Mesendoderm (in vitro differentiated cells): Measurements from ENCODE around the gene KIF21B.

ENCODE experiments used
- DNase-seq: peaks from one replicate; pipeline ENCODE4 v3.0.0; 2013
- H2AK5ac ChIP-seq: 2 replicates; pipeline ENCODE4 v1.6.1; 2013; ENCODE audit warnings: low read length, inconsistent platforms
- H2BK120ac ChIP-seq: 2 replicates; pipeline ENCODE4 v1.6.1; 2013; ENCODE audit warnings: low read depth, mild to moderate bottlenecking, low read length, moderate library complexity, mixed read lengths
- H2BK15ac ChIP-seq: replicated peaks from 2 replicates; pipeline ENCODE4 v1.6.1; 2013; ENCODE audit warnings: low read depth, mild to moderate bottlenecking, moderate library complexity
- H2BK5ac ChIP-seq: 2 replicates; pipeline ENCODE4 v1.6.1; 2013; ENCODE audit warnings: low read length, inconsistent platforms
- H3K18ac ChIP-seq: 2 replicates; pipeline ENCODE4 v1.6.1; 2013; ENCODE audit warnings: mild to moderate bottlenecking, low read length, mixed read lengths
- H3K23ac ChIP-seq: one replicate; pipeline ENCODE4 v1.6.1; 2013; ENCODE audit warnings: low read length
- H3K27ac ChIP-seq: 2 replicates; pipeline ENCODE4 v1.5.1; 2013; ENCODE audit warnings: low read depth, mild to moderate bottlenecking, inconsistent platforms, low read length, moderate library complexity
- H3K27me3 ChIP-seq: 2 replicates; pipeline ENCODE4 v1.6.1; 2013; ENCODE audit warnings: low read length, control low read depth, mild to moderate bottlenecking, inconsistent platforms; ENCODE audit not compliant: insufficient read depth, poor library complexity
- H3K36me3 ChIP-seq: 2 replicates; pipeline ENCODE4 v1.6.1; 2013; ENCODE audit warnings: low read length, inconsistent platforms; ENCODE audit not compliant: control insufficient read depth, insufficient read depth
- H3K4ac ChIP-seq: one replicate; pipeline ENCODE4 v1.6.1; 2013; ENCODE audit warnings: low read depth, mild to moderate bottlenecking, low read length, moderate library complexity
- H3K4me1 ChIP-seq: 2 replicates; pipeline ENCODE4 v1.6.1; 2013; ENCODE audit warnings: low read depth, low read length, inconsistent platforms; ENCODE audit not compliant: control insufficient read depth
- H3K4me2 ChIP-seq: 2 replicates; pipeline ENCODE4 v1.6.1; 2013; ENCODE audit warnings: low read length
- H3K4me3 ChIP-seq: 2 replicates; pipeline ENCODE4 v1.5.1; 2013; ENCODE audit warnings: mild to moderate bottlenecking, low read length
- H3K56ac ChIP-seq: one replicate; pipeline ENCODE4 v1.6.1; 2013; ENCODE audit warnings: low read length
- H3K79me1 ChIP-seq: 2 replicates; pipeline ENCODE4 v1.6.1; 2013; ENCODE audit warnings: low read length, inconsistent platforms
- H3K79me2 ChIP-seq: 2 replicates; pipeline ENCODE4 v1.6.1; 2013; ENCODE audit warnings: mild to moderate bottlenecking, low read length; ENCODE audit not compliant: control insufficient read depth, insufficient read depth
- H3K9ac ChIP-seq: 2 replicates; pipeline ENCODE4 v1.6.1; 2013; ENCODE audit warnings: low read length, inconsistent platforms
- H4K5ac ChIP-seq: one replicate; pipeline ENCODE4 v1.6.1; 2013; ENCODE audit warnings: low read length
- H4K8ac ChIP-seq: one replicate; pipeline ENCODE4 v1.6.1; 2013; ENCODE audit warnings: low read depth, mild to moderate bottlenecking, control low read depth, low read length, moderate library complexity
- WGBS: extraction: QIAGEN DNeasy Blood & Tissue Kit; methylation state at CpG from one replicate; pipeline ENCODE4 v1.1.7; 2013; ENCODE audit warnings: low lambda C conversion rate, missing lambda C conversion rate; ENCODE audit not compliant: insufficient coverage; ENCODE audit errors: extremely low coverage; 5-methylcytosine and 5-hydroxymethylcytosine counted together

Gene KIF21B

GRCh38 chr1:201016943-201017827 lies 6.3 kb downstream of the KIF21B start:
- Histone ChIP-seq H3K36me3 (no peaks in the 10 kb centered on the region), H4K8ac (no peak overlapping the region), H3K4me1 (peaks cover 39% of the 10 kb centered on the region), H2AK5ac (peak overlapping the region; percentile 45), H2BK15ac (no peak overlapping the region), H3K79me2 (no peaks in the 10 kb centered on the region), H3K27me3 (no peaks in the 10 kb centered on the region), H4K5ac (no peak overlapping the region), H3K27ac (no peak overlapping the region), H3K9ac (no peak overlapping the region), H3K18ac (no peak overlapping the region), H3K56ac (no peak overlapping the region), H3K4me3 (no peak overlapping the region), H3K4ac (no peak overlapping the region), H3K23ac (no peak overlapping the region), H3K4me2 (no peak overlapping the region), H2BK5ac (no peak overlapping the region), H2BK120ac (no peak overlapping the region), H3K79me1 (peaks cover 2% of the 10 kb centered on the region)
- peak; percentile 26 for DNase-seq
- no CpG with 5 or more reads among the region's 9 CpGs for WGBS

- no peak overlapping the region for H3K4me3 ChIP-seq
- H3K9ac ChIP-seq: no peak overlapping the region
- DNase-seq: no peak
- H3K4me2 ChIP-seq: no peak overlapping the region
- no peak overlapping the region for H3K4ac ChIP-seq
- H3K56ac ChIP-seq: peak overlapping the region; percentile 26
- no peak overlapping the region for H2BK120ac ChIP-seq
- H3K79me1 ChIP-seq: peaks cover 2% of the 10 kb centered on the region
- peak overlapping the region; percentile 22 for H2AK5ac ChIP-seq
- H4K8ac ChIP-seq: no peak overlapping the region
- H2BK15ac ChIP-seq: no peak overlapping the region
- peaks cover 33% of the 10 kb centered on the region for H3K4me1 ChIP-seq
- no peaks in the 10 kb centered on the region for H3K27me3 ChIP-seq
- H4K5ac ChIP-seq: no peak overlapping the region
- H3K27ac ChIP-seq: no peak overlapping the region
- no CpG with 5 or more reads among the region's 10 CpGs for WGBS
- no peaks in the 10 kb centered on the region for H3K36me3 ChIP-seq
- H3K79me2 ChIP-seq: no peaks in the 10 kb centered on the region
- peak overlapping the region; percentile 2 for H2BK5ac ChIP-seq
- peak overlapping the region; percentile 29 for H3K23ac ChIP-seq
- H3K18ac ChIP-seq: peak overlapping the region; percentile 4
Measured at GRCh38 chr1:201016211-201016651, 7.3 kb downstream of the KIF21B start.

- Histone ChIP-seq H3K18ac (no peak overlapping the region), H2BK5ac (peak overlapping the region; percentile 27), H3K36me3 (no peaks in the 10 kb centered on the region), H3K9ac (no peak overlapping the region), H4K8ac (no peak overlapping the region), H3K4me3 (no peak overlapping the region), H3K79me1 (peaks cover 2% of the 10 kb centered on the region), H3K27me3 (no peaks in the 10 kb centered on the region), H4K5ac (no peak overlapping the region), H2BK120ac (no peak overlapping the region), H3K4ac (no peak overlapping the region), H2AK5ac (no peak overlapping the region), H3K27ac (no peak overlapping the region), H3K4me2 (no peak overlapping the region), H2BK15ac (no peak overlapping the region), H3K23ac (no peak overlapping the region), H3K56ac (peak overlapping the region; percentile 5), H3K4me1 (peaks cover 30% of the 10 kb centered on the region), H3K79me2 (no peaks in the 10 kb centered on the region)
- peak; percentile 89 for DNase-seq
- no CpG with 5 or more reads among the region's 5 CpGs for WGBS
Measured at GRCh38 chr1:201015551-201016091, 7.9 kb downstream of the KIF21B start.

GRCh38 chr1:201014816-201015200 lies 8.7 kb downstream of the KIF21B start:
- no peak for DNase-seq
- Histone ChIP-seq H2AK5ac (no peak overlapping the region), H4K8ac (no peak overlapping the region), H3K27ac (no peak overlapping the region), H3K79me2 (no peaks in the 10 kb centered on the region), H3K4ac (no peak overlapping the region), H4K5ac (no peak overlapping the region), H3K79me1 (peaks cover 2% of the 10 kb centered on the region), H2BK120ac (no peak overlapping the region), H3K4me2 (no peak overlapping the region), H2BK15ac (no peak overlapping the region), H2BK5ac (no peak overlapping the region), H3K4me3 (no peak overlapping the region), H3K23ac (no peak overlapping the region), H3K4me1 (peaks cover 27% of the 10 kb centered on the region), H3K9ac (no peak overlapping the region), H3K27me3 (no peaks in the 10 kb centered on the region), H3K36me3 (no peaks in the 10 kb centered on the region), H3K56ac (no peak overlapping the region), H3K18ac (no peak overlapping the region)
- WGBS: no CpG with 5 or more reads among the region's 3 CpGs

DNA sequence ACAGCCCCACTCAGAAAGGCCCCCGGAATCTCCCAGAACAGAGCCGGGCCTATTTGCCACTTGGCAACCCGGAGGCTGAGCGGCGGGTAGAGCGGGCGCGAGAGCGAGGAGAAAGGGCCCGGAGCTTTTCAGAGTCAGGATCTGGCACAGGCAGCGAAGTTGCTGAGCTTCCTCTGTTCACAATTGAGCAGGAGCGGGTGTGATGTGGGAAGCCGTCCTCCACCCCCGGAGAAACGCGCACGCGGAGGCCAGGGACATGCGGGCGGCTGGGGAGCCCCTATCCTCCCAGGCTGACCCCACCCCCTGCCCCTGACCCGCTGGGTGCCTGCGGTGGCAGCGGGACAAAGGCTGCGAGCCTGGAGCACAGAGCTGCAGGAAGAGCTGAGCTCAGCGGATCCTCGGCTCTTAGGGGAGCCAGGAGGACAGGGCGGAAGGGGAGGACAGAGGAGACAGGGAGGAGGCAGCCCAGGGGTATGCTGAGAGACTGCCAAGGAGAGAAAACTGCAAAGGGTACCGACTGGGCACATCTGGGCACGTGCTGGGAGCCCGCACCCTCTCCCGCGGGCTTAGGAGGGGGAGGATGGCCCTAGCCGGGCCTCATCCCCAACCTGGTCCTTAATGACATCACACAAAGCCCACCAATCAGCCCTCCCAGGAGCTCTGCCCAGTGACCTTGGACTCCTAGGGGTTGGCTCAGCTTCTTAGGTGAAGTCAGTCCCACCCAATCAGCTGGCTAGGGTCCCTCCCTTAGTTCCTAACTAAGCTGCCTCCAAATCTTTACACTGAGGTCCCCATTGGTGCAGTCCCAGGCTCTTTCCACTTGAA lies 9.3 kb downstream of the KIF21B start:
- peaks cover 2% of the 10 kb centered on the region for H3K79me1 ChIP-seq
- no peaks in the 10 kb centered on the region for H3K36me3 ChIP-seq
- peak overlapping the region; percentile 29 for H3K4me2 ChIP-seq
- H4K5ac ChIP-seq: no peak overlapping the region
- H3K27me3 ChIP-seq: no peaks in the 10 kb centered on the region
- H3K9ac ChIP-seq: peak overlapping the region; percentile 58
- no CpG with 5 or more reads among the region's 33 CpGs for WGBS
- DNase-seq: peak; percentile 92
- H2AK5ac ChIP-seq: no peak overlapping the region
- H3K27ac ChIP-seq: no peak overlapping the region
- peak overlapping the region; percentile 11 for H3K18ac ChIP-seq
- no peak overlapping the region for H2BK120ac ChIP-seq
- no peak overlapping the region for H3K4me3 ChIP-seq
- no peak overlapping the region for H3K4ac ChIP-seq
- no peak overlapping the region for H3K23ac ChIP-seq
- H3K4me1 ChIP-seq: peaks cover 23% of the 10 kb centered on the region
- peak overlapping the region; percentile 85 for H3K56ac ChIP-seq
- H2BK5ac ChIP-seq: no peak overlapping the region
- H2BK15ac ChIP-seq: no peak overlapping the region
- no peak overlapping the region for H4K8ac ChIP-seq
- H3K79me2 ChIP-seq: no peaks in the 10 kb centered on the region
